Fibroblast of skin of right quadriceps (primary cell): Measurements from ENCODE around the gene RAB21.

Source experiments
- DNase-seq: peaks from one replicate; pipeline ENCODE4 v3.0.0-alpha.2; 2013

Gene RAB21, protein sequence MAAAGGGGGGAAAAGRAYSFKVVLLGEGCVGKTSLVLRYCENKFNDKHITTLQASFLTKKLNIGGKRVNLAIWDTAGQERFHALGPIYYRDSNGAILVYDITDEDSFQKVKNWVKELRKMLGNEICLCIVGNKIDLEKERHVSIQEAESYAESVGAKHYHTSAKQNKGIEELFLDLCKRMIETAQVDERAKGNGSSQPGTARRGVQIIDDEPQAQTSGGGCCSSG

DNA sequence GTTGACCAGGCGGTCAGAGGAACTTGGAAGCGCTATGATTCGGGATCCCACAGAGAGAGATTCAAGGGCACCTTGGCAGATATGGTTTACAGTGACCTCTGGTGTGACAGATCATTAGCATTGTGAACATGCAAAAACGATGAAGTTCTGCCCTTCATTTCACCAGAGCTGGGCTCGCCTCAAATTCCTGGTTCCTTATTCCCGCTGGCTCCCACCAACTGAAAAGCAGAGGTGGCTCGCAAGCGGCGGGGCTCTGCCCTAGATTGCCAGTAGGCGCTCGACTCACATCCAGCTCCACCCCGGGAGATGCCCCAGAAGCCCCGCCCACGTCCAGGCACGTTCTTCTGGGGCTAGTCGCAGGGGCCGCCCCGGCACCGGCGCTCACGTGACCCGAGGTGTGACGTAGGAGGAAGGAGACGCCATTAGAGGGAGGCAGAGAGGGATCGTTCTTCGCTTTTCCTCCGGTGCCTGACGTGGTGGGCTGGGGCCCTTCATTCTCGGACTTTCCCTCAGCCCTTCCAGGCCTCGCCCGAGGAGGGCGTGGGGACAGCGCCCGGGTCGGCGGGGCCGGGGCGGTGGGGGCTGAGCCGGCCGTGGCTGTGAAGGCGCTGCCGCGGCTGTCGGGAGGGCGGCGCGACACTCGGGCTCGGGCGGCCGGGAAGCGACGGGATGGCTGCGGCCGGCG lies at the start of gene RAB21:
Gene RAB21, plus strand, starts transcription at position 403 of the 685 bp plus-strand sequence. Its CDS starts 267 bp downstream, at position 670.
- DNase-seq = peak; percentile 96

- DNase-seq = no peak
Measured at GRCh38 chr12:71704920-71705319, 49.7 kb upstream of the RAB21 start.

- DNase-seq = peak; percentile 28
Measured at GRCh38 chr12:71708658-71709057, 46.0 kb upstream of the RAB21 start.

GRCh38 chr12:71710276-71711125 lies 44.2 kb upstream of the RAB21 start:
- peak; percentile 88 for DNase-seq

- DNase-seq = no peak
Measured at GRCh38 chr12:71718611-71719010, 36.1 kb upstream of the RAB21 start.

GRCh38 chr12:71719647-71720370 lies 34.9 kb upstream of the RAB21 start:
- no peak for DNase-seq

DNA sequence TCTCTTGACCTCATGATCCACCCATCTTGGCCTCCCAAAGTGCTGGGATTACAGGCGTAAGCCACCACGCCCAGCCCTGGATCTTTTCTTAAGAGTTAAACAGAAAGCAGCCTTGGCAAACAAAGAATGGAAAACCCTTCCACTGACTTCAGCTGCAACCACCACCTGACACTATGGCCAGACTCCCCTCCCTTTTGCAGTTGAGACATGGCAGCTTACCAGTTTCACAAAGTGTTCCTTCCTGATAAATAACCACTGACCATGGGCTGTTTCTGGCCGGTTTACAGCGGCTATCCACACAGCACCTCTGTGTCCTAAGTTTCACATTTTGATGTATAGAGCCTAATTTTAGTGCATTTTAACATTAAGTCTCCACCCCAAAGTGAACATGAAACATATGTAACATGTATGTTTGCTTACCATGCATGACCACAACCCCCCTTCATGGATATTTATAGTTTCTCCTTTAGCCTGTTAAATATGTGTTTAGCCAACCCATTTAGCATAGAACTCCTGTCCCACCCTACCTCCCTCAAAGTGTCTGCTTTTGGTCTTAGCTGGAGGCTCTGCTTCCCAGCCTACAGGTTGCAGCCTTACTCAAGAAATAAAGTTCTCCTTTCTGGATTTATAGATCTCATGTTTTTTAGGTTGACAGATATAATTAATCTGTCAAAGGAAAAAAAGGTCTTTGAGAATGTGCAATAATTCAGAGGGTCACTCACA lies 32.7 kb upstream of the RAB21 start:
- no peak for DNase-seq

- DNase-seq = peak; percentile 29
Measured at GRCh38 chr12:71725011-71725410, 29.7 kb upstream of the RAB21 start.

DNA sequence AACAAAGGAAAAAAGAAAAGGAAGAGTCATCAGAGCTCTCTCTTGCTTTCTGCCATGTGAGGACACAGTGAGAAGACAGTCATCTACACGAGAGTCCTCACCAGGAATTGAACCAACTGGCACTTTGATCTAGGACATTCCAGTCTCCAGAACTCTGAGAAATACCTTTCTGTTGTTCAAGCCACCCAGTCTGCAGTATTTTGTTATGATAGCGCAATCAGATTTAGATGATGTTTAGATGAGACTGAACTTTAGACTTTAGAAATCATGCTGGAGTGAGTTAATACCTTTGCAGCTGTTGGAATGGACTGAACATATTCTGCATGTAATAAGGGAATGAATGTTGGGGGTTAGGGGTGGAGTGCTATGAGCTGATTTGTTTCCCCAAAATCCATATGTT lies 28.1 kb upstream of the RAB21 start:
- DNase-seq = no peak

- DNase-seq = no peak
Measured at GRCh38 chr12:71727958-71728357, 26.7 kb upstream of the RAB21 start.

DNA sequence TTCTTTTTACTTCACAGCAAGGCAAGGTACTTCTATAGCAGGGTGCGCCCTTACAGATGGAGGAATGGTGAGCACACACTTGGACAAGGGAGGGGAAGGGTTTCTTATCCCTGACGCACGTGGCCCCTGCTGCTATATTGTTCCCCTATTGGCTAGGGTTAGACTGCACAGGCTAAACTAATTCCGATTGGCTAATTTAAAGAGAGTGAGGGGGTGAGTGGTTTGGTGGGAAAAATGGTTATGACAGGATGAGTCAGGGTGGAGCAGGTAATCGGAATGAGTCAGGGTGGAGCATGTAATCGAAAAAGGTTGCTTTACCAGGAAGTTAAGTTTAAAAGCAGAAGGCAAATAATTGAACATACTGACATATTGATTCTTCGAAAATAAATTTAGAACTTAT lies 23.7 kb upstream of the RAB21 start:
- DNase-seq = peak; percentile 26

DNA sequence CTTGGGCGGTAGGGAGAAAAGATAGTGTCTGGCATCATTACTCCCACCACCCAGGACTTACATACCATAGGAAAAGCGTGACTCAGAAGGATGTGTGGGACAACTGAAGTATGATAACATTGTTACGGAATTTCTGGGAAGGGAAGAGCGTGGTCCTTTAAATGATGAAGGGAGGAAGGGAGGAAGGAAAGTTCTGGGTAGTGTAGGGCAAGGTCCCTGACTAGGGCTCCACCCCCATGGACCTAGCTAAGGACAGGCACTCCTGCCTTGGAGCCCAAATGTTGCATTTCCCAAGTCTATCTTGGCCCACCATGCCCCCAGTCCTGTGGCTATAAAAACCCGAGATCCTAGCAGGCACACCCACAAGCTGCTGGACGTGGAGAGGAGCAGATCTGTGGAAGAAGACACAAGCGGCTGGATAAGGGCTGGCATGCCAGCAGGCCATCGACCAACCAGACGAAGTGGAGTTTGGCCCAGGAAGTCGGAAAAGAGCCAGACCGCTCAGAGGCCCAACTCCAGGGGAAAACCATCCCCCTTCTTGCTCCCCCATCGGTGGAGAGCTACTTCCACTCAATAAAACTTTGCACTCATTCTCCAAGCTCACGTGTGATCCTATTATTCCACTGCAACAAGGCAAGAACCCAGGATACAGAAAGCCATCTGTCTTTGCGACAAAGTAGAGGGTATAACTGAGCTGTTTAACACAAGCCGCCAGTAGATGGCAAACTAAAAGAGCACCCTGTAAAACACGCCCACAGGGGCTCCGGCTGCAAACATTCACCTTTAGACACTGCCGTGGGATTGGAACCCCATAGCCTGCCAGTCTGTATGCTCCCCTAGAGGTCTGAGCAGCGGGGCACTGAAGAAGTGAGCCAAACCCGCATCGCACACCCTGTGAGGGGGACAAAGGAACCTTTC lies 23.0 kb upstream of the RAB21 start:
- peak; percentile 81 for DNase-seq

GRCh38 chr12:71732357-71732712 lies 22.3 kb upstream of the RAB21 start:
- DNase-seq = no peak

GRCh38 chr12:71737197-71737596 lies 17.5 kb upstream of the RAB21 start:
- DNase-seq = no peak

DNA sequence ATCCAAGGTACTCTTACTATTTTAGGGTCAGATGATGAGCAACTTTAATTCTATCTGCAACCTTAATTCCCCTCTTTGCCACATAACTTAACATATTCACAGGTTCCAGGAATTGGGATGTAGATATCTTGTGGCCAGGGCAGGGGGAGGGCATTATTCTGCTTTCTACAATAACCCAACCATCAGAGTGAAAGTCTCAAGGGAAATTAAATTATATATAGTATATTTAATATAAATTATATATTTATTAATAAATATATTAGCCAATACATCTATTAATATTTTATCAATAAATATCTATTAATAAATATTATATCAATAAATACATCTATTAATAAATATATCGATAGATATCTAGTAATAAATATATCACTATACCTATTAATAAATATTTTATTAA lies 11.7 kb upstream of the RAB21 start:
- no peak for DNase-seq

DNA sequence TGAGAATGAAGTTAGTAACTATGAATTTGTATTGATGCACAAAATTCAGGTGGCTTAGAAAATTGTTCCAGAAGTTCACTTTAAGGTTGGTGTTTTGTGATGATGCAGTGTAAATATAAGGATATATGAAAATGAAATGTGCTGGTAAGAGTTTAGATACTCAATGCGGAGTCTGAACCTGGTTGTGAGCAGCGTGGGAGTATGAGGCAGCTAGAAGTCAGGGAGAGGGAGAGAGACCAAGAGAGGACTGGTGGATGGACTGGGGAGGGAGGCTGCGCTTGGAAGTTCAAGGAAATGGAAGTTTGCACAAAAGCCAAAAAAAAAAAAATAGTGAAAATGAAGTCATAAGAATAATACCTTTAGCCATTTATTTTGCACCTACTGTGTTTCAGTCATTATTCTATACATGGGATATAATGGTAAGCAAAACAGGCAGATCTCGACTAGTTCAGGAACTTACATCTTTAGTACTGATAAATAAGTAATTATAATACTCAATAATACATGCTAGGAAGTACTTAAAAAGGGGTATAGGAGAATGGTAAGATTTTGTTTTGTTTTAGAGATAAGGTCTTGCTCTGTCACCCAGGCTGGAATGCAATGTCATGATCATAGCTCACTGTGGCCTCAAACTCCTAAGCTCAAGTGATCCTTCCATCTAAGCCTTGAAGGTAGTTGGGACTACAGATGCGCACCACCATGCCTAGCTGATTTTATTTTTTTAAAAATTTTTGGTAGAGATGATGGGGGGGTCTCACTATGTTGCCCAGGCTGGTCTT lies 10.0 kb upstream of the RAB21 start:
- no peak for DNase-seq

DNA sequence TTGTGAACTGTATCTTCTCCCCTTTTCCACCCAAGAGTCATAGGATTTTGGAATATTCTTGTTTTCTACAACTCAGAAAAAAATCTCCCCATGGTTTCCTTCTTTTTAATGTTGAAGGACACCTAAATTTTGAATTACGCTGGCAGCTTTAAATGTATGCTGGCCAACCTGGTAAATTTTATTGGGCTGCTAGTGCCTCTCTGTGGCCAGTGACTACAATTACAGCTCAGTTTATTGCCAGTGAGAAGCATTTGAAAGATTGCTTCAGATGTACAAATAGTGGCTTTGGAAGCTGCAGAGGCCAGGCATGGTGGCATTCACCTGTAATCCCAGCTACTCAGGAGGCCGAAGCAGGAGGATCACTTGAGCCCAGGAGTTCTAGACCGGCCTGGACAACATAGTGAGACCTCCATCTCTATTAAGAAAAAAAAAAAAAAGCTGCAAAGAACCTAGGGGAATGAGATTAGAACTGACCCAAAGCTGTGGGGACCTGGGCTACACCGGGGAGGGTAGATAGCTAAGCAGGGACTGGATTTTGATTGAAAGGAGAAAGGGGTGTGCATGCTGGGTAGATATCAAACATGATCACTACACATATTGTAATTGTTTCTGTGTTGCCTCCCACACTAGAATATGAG lies 7.6 kb upstream of the RAB21 start:
- DNase-seq = peak; percentile 62

- peak; percentile 6 for DNase-seq
Measured at GRCh38 chr12:71748081-71748850, 6.4 kb upstream of the RAB21 start.

- DNase-seq = no peak
Measured at GRCh38 chr12:71749666-71750065, 5.0 kb upstream of the RAB21 start.
